ENCODE data around the gene DST. TPM values are rescaled to one million over a fixed set of nuclear protein-coding genes. Genes with fewer than 3 reads are reported as not detected.
A peak's percentile ranks its signal among the peaks of the same experiment; 100 is the strongest.

The DST gene
- total and polyA plus RNA-seq, 11 donors = 107 to 607 (median 366) TPM

- Histone ChIP-seq H3K27me3 (no peaks in the 10 kb centered on the region), H3K36me3 (peaks cover 3 to 100% (median 75%) of the 10 kb centered on the region in 9 donors), H3K27ac (peak overlapping the region in 5 of 12 donors; percentile 3 to 57 (median 17)), H3K4me1 (peaks cover 0 to 10% (median 0%) of the 10 kb centered on the region in 12 donors), H3K9me3 (no peaks in the 10 kb centered on the region), H3K4me3 (no peak overlapping the region)
- ATAC-seq = peak in 3 of 4 donors; percentile 58 to 78 (median 74)
- 52 to 55% (median 53%) methylated on average over 12 of the region's 12 CpGs for WGBS, 4 donors
- TF ChIP-seq CTCF (IDR thresholded peaks at IDR 0.05) (no peak), POLR2A (IDR thresholded peaks at IDR 0.05) (no peak)
- no peak for DNase-seq
- intact Hi-C loops (cut with DNase I) = no loop called here
Observed at GRCh38 chr6:56620229-56620868, 22.3 kb downstream of the DST start.

- 59 to 76% (median 68%) methylated on average over 3 of the region's 3 CpGs for WGBS, 4 donors
- no peak overlapping the region for H3K4me3 ChIP-seq
- TF ChIP-seq POLR2A (IDR thresholded peaks at IDR 0.05) = no peak
- no peak for TF ChIP-seq CTCF (IDR thresholded peaks at IDR 0.05)
- peaks cover 3 to 99% (median 59%) of the 10 kb centered on the region in 9 donors for H3K36me3 ChIP-seq
- peak in 1 of 4 donors; percentile 14 for ATAC-seq
- peaks cover 0 to 10% (median 0%) of the 10 kb centered on the region in 12 donors for H3K4me1 ChIP-seq
- H3K27ac ChIP-seq = no peak overlapping the region
- no peaks in the 10 kb centered on the region for H3K9me3 ChIP-seq
- DNase-seq = no peak
- no peaks in the 10 kb centered on the region for H3K27me3 ChIP-seq
- intact Hi-C loops (cut with DNase I) = no loop called here
Observed at GRCh38 chr6:56618050-56618449, 24.6 kb downstream of the DST start.

- Histone ChIP-seq H3K36me3 (peaks cover 3 to 97% (median 54%) of the 10 kb centered on the region in 9 donors), H3K27ac (no peak overlapping the region), H3K4me3 (no peak overlapping the region), H3K9me3 (no peaks in the 10 kb centered on the region), H3K4me1 (peaks cover 0 to 10% (median 0%) of the 10 kb centered on the region in 12 donors), H3K27me3 (no peaks in the 10 kb centered on the region)
- DNase-seq (no peak), ATAC-seq (no peak)
- intact Hi-C loops (cut with DNase I) = no loop called here
- 93 to 99% (median 96%) methylated on average over 5 of the region's 5 CpGs for WGBS, 4 donors
- TF ChIP-seq POLR2A (IDR thresholded peaks at IDR 0.05) (no peak), CTCF (IDR thresholded peaks at IDR 0.05) (no peak)
Observed at GRCh38 chr6:56616967-56617366, 25.7 kb downstream of the DST start.

- intact Hi-C loops (cut with DNase I) = no loop called here
- no peak for TF ChIP-seq POLR2A (IDR thresholded peaks at IDR 0.05)
- no peak for TF ChIP-seq CTCF (IDR thresholded peaks at IDR 0.05)
- Histone ChIP-seq H3K27ac (peak overlapping the region in 1 of 12 donors; percentile 6), H3K4me3 (no peak overlapping the region), H3K36me3 (peaks cover 3 to 98% (median 52%) of the 10 kb centered on the region in 9 donors), H3K4me1 (no peaks in the 10 kb centered on the region), H3K9me3 (no peaks in the 10 kb centered on the region), H3K27me3 (no peaks in the 10 kb centered on the region)
- DNase-seq (no peak), ATAC-seq (peak; percentile 36 to 56 (median 46))
- WGBS, 4 donors = 47 to 57% (median 54%) methylated on average over 6 of the region's 6 CpGs
Observed at GRCh38 chr6:56613247-56613851, 29.3 kb downstream of the DST start.

Measured in heart left ventricle (tissue), 16 donors.